GM19238 (cell line): ENCODE results near the gene FGF4.

Source experiments
- DNase-seq: peaks from one replicate; pipeline ENCODE4 v3.0.0; 2011; ENCODE audit warnings: low spot score; ENCODE audit not compliant: insufficient read length

Gene FGF4

GRCh38 chr11:69775163-69775755, at the start of gene FGF4:
TSS of gene FGF4 (minus strand) at chr11:69775341. CDS start at chr11:69775084, 257 bp downstream.
- no peak for DNase-seq

GRCh38 chr11:69823641-69824265, 48.6 kb upstream of the FGF4 start:
- no peak for DNase-seq

- no peak for DNase-seq
Observed at GRCh38 chr11:69822676-69823494, 47.7 kb upstream of the FGF4 start.

- no peak for DNase-seq
Observed at GRCh38 chr11:69821511-69822040, 46.4 kb upstream of the FGF4 start.

- no peak for DNase-seq
Observed at GRCh38 chr11:69820441-69820840, 45.3 kb upstream of the FGF4 start.

GRCh38 chr11:69819541-69820070, 44.5 kb upstream of the FGF4 start:
- no peak for DNase-seq

- no peak for DNase-seq
Observed at GRCh38 chr11:69818603-69819441, 43.7 kb upstream of the FGF4 start, which contains the start of gene FGF3. TSS of gene FGF3 (minus strand) at chr11:69819416. CDS start at chr11:69818933, 483 bp downstream.

- no peak for DNase-seq
Observed at GRCh38 chr11:69818231-69818602, 43.1 kb upstream of the FGF4 start.

GRCh38 chr11:69817265-69818230, 42.4 kb upstream of the FGF4 start:
- DNase-seq, result no peak

GRCh38 chr11:69816671-69817070, 41.5 kb upstream of the FGF4 start:
- DNase-seq, result no peak

- no peak for DNase-seq
Observed at GRCh38 chr11:69815973-69816372, 40.8 kb upstream of the FGF4 start.

GRCh38 chr11:69814902-69815301, 39.8 kb upstream of the FGF4 start:
- no peak for DNase-seq

GRCh38 chr11:69814411-69814810, 39.3 kb upstream of the FGF4 start:
- DNase-seq, result no peak

- no peak for DNase-seq
Observed at GRCh38 chr11:69813839-69814238, 38.7 kb upstream of the FGF4 start.

GRCh38 chr11:69812946-69813345, 37.8 kb upstream of the FGF4 start:
- DNase-seq, result no peak

GRCh38 chr11:69812256-69812655, 37.1 kb upstream of the FGF4 start:
- DNase-seq, result no peak

GRCh38 chr11:69811431-69811830, 36.3 kb upstream of the FGF4 start:
- DNase-seq, result no peak

GRCh38 chr11:69810289-69811118, 35.4 kb upstream of the FGF4 start:
- DNase-seq, result no peak

- DNase-seq, result no peak
Observed at GRCh38 chr11:69808667-69809086, 33.5 kb upstream of the FGF4 start.
